Chondrocyte (in vitro differentiated cells): ENCODE measurements around the gene NDOR1. TPM values are rescaled to one million over a fixed set of nuclear protein-coding genes. Genes with fewer than 3 reads are reported as not detected.
A peak's percentile ranks its signal among the peaks of the same experiment; 100 is the strongest.

Experiments
- DNase-seq: peaks from one replicate; pipeline ENCODE4 v3.0.0; 2021; ENCODE audit warnings: mixed read lengths, low spot score
- H3K27ac Mint-ChIP-seq: one replicate; pipeline ENCODE4 v1.8.0; 2021; ENCODE audit warnings: mild to moderate bottlenecking, moderate library complexity, mixed read lengths; ENCODE audit not compliant: unreplicated experiment
- H3K27me3 Mint-ChIP-seq: 2 replicates; pipeline ENCODE4 v1.8.0; 2021; ENCODE audit warnings: low read depth, mixed read lengths
- H3K36me3 Mint-ChIP-seq: 2 replicates; pipeline ENCODE4 v1.8.0; 2021; ENCODE audit warnings: low read depth, mixed read lengths
- H3K4me1 Mint-ChIP-seq: 2 replicates; pipeline ENCODE4 v1.8.0; 2021; ENCODE audit warnings: low read depth, mild to moderate bottlenecking, mixed read lengths
- H3K4me3 Mint-ChIP-seq: one replicate; pipeline ENCODE4 v1.8.0; 2021; ENCODE audit warnings: mild to moderate bottlenecking, moderate library complexity, mixed read lengths; ENCODE audit not compliant: unreplicated experiment
- H3K9me3 Mint-ChIP-seq: 2 replicates; pipeline ENCODE4 v1.8.0; 2021; ENCODE audit warnings: low read depth, mixed read lengths
- total RNA-seq: library from RNA; stranded (reverse); gene quantifications from 3 replicates; pipeline ENCODE4 v1.2.1, GENCODE V29; 2021
- TF ChIP-seq, protein P1 (sequence below): fragments of 200-600 bp; sonication (generic); IDR thresholded peaks from 2 replicates; pipeline ENCODE4 v1.5.0; 2021; ENCODE audit warnings: antibody characterized with exemption, mild to moderate bottlenecking, moderate library complexity

Gene NDOR1
- total RNA-seq, 1 donor from 2014 or later: 10.8 TPM

DNA sequence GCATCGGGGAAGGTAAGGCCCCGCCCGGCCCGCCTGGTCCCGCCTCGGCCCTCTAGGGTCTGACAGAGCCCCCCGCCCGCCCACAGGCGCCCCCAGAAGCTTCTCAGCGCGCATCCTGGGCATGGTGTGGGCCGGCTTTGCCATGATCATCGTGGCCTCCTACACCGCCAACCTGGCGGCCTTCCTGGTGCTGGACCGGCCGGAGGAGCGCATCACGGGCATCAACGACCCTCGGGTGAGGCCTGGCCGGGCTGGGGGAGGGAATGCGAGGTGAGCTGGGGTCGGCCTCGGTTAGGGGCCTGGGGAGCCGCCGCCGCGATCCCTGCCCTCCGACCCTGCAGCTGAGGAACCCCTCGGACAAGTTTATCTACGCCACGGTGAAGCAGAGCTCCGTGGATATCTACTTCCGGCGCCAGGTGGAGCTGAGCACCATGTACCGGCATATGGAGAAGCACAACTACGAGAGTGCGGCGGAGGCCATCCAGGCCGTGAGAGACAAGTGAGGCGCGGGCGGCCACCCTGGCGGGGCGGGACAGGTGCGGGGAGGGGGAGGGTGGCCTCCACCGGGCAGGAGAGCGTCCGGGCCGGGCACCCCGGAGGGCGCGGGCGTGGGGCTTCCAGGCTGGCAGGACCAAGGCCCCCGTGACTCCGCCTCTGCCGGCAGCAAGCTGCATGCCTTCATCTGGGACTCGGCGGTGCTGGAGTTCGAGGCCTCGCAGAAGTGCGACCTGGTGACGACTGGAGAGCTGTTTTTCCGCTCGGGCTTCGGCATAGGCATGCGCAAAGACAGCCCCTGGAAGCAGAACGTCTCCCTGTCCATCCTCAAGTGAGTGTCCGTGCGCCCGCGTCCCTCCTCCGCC lies 42.8 kb upstream of the NDOR1 start:
- H3K4me1 Mint-ChIP-seq: peaks cover 5% of the 10 kb centered on the region
- no peaks in the 10 kb centered on the region for H3K9me3 Mint-ChIP-seq
- no peak overlapping the region for H3K27ac Mint-ChIP-seq
- TF ChIP-seq, protein P1, sequence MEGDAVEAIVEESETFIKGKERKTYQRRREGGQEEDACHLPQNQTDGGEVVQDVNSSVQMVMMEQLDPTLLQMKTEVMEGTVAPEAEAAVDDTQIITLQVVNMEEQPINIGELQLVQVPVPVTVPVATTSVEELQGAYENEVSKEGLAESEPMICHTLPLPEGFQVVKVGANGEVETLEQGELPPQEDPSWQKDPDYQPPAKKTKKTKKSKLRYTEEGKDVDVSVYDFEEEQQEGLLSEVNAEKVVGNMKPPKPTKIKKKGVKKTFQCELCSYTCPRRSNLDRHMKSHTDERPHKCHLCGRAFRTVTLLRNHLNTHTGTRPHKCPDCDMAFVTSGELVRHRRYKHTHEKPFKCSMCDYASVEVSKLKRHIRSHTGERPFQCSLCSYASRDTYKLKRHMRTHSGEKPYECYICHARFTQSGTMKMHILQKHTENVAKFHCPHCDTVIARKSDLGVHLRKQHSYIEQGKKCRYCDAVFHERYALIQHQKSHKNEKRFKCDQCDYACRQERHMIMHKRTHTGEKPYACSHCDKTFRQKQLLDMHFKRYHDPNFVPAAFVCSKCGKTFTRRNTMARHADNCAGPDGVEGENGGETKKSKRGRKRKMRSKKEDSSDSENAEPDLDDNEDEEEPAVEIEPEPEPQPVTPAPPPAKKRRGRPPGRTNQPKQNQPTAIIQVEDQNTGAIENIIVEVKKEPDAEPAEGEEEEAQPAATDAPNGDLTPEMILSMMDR: peak; percentile 33
- no peaks in the 10 kb centered on the region for H3K36me3 Mint-ChIP-seq
- no peak for DNase-seq
- H3K4me3 Mint-ChIP-seq: peak overlapping the region; percentile 55
- peaks cover 52% of the 10 kb centered on the region for H3K27me3 Mint-ChIP-seq

GRCh38 chr9:137163365-137163715 lies 42.2 kb upstream of the NDOR1 start:
- H3K4me3 Mint-ChIP-seq: peak overlapping the region; percentile 55
- no peak for DNase-seq
- no peaks in the 10 kb centered on the region for H3K9me3 Mint-ChIP-seq
- peaks cover 48% of the 10 kb centered on the region for H3K27me3 Mint-ChIP-seq
- TF ChIP-seq, protein P1: no peak
- no peaks in the 10 kb centered on the region for H3K36me3 Mint-ChIP-seq
- H3K4me1 Mint-ChIP-seq: peaks cover 5% of the 10 kb centered on the region
- H3K27ac Mint-ChIP-seq: no peak overlapping the region

DNA sequence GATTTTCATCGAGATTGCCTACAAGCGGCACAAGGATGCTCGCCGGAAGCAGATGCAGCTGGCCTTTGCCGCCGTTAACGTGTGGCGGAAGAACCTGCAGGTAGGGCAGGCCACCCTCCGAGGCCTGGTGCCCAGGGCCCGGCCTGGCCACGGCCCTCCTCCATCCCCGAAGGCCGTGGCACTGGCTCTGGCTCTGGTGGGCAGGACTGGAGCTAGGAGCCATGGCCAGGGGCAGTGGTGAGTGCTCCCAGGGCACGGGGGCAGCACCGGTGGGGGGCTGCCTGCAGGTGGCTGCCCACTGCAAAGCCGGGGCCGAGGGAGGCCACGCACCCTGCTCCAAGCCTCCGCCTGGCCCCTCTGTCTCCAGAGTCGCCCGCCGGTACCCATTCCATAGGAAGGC lies 41.7 kb upstream of the NDOR1 start:
- Mint-ChIP-seq H3K4me1 (peaks cover 6% of the 10 kb centered on the region), H3K27ac (no peak overlapping the region), H3K9me3 (no peaks in the 10 kb centered on the region), H3K36me3 (no peaks in the 10 kb centered on the region), H3K4me3 (no peak overlapping the region), H3K27me3 (peaks cover 47% of the 10 kb centered on the region)
- DNase-seq: no peak
- TF ChIP-seq, protein P1: no peak

- peaks cover 40% of the 10 kb centered on the region for H3K27me3 Mint-ChIP-seq
- H3K27ac Mint-ChIP-seq: no peak overlapping the region
- no peak for DNase-seq
- TF ChIP-seq, protein P1: no peak
- no peaks in the 10 kb centered on the region for H3K9me3 Mint-ChIP-seq
- no peaks in the 10 kb centered on the region for H3K36me3 Mint-ChIP-seq
- H3K4me1 Mint-ChIP-seq: peaks cover 8% of the 10 kb centered on the region
- no peak overlapping the region for H3K4me3 Mint-ChIP-seq
These were observed 40.9 kb upstream of the NDOR1 start for GRCh38 chr9:137164370-137165249.

- peaks cover 8% of the 10 kb centered on the region for H3K4me1 Mint-ChIP-seq
- H3K36me3 Mint-ChIP-seq: no peaks in the 10 kb centered on the region
- H3K27me3 Mint-ChIP-seq: peaks cover 37% of the 10 kb centered on the region
- no peak overlapping the region for H3K27ac Mint-ChIP-seq
- DNase-seq: no peak
- TF ChIP-seq, protein P1: no peak
- no peak overlapping the region for H3K4me3 Mint-ChIP-seq
- no peaks in the 10 kb centered on the region for H3K9me3 Mint-ChIP-seq
These were observed 40.2 kb upstream of the NDOR1 start for GRCh38 chr9:137165250-137165836.
